Activated CD8-positive, alpha-beta memory T cell treated with anti-CD3 and anti-CD28 coated beads for 4 hours (primary cell): ENCODE measurements around the gene SDK1.
"Not testable (repeated sequence)": the region's sequence is repeated elsewhere in the genome, so short reads cannot be mapped to it uniquely, and the experiment has no call there.

Experiments
- DNase-seq, 2 donors: peaks; one replicate each; pipeline ENCODE4 v3.0.0-alpha.2; 2020; ENCODE audit warnings: low read depth in 2 of 2

The SDK1 gene

DNA sequence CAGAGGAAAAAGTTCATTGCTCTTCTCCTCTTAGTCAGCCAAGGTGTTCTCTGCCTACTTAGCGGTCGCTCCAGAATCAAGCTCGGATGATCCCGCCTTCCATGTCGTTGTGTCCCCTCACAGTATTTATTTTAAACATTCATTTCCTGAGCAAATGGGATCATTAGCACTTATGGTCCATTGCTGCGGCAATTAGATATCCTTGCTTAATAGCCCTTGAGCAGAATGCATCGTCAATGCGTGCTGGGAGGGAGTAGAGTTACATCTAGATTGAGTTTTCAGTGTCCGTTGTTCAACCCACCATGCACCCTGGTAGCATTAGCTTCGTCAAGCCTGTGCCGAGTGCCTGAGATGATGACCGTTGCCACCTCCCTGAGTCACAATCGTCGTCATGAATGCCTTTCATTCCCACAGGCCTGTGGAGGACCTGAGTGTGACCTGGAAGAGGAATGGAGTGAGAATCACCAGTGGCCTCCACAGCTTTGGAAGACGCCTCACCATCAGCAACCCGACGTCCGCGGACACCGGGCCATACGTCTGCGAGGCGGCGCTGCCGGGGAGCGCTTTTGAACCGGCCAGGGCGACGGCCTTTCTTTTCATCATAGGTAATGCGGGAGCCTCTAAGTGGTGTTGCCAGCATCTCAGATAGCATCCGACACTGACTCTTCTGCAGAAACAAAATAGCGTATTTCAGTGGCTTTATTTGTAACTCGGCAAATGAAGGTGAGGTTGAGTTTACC is 650.4 kb downstream of the SDK1 start:
- DNase-seq = no peak

- DNase-seq = no peak
These were observed 652.1 kb downstream of the SDK1 start for GRCh38 chr7:3953133-3953532.

- no peak for DNase-seq
These were observed 652.9 kb downstream of the SDK1 start for GRCh38 chr7:3953946-3954345.

DNA sequence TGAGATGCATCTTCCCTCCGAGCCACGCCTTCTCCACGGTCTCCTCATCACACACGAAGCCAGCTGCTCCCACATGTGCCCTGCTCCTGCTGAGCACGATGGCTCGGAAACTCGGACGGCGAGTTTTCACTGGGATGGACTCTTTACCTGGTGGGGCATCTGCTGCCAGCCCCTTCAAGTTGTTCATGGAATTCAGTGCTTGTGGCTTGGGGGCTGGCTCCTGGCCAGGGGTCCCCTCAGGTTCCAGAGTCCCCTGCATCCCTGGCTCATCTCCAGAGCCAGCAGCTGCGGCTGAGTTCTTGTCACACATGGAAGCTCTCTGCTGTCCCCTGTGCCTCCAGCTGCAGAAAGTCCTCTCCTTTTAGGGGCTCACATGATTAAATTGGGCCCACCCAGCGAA is 654.0 kb downstream of the SDK1 start:
- no peak for DNase-seq

- no peak for DNase-seq
These were observed 655.0 kb downstream of the SDK1 start for GRCh38 chr7:3955751-3956696.

DNA sequence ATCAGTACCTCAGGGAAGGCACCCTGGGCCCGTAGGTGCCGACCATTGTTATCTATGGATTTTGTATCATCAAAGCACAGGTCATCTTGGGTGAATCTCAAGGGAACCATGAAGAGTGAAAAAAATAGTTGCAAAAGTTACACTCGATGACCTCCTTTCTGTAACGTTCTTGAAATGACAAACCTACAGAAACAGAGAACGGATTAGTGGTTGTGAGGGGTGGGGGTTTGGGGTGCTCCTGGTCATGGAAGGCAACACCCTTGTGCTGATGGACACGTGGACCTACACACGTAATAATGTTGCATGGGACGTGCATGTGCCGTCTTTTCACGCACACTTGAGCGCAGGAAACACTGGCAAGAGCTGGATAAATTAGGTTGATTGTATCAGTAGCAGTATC is 655.9 kb downstream of the SDK1 start:
- no peak for DNase-seq

DNA sequence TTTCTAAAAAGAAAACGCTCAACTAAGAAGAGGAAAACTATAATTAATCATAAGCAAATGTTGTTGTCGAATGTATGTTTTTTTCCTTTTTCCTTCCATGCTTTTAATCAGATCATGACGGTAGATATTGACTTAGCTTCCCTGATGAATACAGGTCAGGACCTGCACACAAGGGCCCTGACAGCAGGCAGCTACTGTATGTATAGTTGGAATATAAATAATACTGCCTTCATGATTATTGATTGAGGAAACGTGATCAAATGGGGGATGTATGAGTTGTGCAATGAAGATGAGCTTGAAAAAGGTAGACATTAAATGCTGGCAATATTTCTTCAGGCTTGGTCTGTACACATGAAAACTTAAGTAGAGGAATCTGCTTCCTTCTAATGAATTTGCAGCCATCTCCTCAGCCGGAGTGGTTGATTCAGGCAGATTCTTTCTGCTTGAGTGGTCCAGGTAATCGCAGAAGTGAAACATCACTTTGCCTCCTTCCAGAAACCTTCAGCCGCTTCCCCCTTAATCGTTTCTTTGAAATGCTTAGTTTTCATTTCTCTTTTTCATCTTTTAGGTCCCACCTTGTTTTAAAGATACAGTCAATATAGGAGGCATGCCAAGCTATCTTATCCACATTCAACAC is 656.5 kb downstream of the SDK1 start:
- DNase-seq = no peak

- DNase-seq = no peak
These were observed 657.0 kb downstream of the SDK1 start for GRCh38 chr7:3958109-3958483.

DNA sequence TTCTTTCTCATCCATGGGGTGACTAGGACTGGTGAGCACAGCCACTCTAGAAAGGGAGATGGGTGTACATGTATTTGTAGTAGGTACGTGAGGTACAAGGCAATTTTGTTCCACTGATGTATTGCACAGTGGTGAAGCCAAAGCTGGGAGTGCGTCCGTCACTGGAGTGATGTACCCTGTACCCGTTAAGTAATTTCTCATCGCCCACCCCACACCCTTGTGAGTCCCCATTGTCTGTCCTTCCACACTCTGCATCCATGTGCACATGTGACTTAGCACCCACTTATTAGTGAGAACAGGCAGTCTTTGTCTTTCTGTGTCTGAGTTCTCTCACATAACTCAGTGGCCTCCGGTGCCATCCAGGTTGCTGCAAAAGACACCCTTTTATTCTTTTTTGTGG is 658.3 kb downstream of the SDK1 start:
- no peak for DNase-seq

DNA sequence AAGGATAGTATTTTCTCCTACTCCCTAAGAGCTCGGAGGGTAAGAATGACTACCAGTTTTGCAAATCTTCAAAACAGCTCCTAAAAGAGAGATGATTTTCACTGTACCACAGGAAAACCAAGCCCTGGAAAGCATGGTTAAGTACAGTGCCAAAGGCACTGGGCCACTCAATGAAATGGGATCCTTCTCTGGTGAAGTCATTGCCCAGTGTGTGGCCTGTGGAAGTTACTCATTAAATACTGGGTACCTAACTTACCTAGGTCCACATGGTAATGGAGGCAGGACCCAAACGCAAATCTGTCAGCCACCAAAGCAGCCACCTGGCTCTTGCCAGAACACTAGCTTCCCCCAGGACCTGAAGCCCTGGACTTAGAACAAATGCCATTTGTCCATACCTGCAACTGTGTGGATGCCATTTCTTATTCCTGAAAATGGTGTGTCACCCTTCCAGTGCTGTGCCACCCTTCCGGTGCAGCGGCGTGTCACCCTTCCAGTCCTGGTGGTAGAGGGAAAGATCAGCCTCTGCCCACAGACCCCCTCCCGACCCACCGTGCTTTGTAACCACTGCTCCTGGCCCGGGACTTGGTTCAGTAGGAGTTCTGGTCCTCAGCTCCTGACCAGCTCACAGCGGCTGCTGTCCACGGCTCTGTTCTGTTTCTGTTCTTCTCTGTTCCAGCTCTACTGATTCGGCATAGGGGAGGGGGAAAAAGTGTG is 659.2 kb downstream of the SDK1 start:
- no peak for DNase-seq

DNA sequence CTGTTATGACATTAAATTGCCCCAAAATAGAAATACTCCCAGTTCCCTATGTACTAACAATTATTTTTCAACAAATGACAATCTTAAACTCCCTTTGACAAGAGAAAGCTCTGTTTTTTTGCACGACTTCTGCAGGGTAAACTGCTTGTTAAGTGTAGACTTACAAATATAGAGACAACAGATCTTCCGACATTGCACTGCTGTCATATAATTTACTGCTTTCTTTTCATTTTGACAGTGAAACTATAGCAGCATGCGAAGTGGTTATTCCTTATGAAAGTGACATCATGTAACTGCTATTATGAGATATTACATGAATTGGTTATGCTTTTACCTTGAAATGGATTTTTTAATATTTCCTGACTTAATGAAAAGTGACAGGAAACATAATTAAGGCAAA is 659.9 kb downstream of the SDK1 start:
- DNase-seq = no peak

DNA sequence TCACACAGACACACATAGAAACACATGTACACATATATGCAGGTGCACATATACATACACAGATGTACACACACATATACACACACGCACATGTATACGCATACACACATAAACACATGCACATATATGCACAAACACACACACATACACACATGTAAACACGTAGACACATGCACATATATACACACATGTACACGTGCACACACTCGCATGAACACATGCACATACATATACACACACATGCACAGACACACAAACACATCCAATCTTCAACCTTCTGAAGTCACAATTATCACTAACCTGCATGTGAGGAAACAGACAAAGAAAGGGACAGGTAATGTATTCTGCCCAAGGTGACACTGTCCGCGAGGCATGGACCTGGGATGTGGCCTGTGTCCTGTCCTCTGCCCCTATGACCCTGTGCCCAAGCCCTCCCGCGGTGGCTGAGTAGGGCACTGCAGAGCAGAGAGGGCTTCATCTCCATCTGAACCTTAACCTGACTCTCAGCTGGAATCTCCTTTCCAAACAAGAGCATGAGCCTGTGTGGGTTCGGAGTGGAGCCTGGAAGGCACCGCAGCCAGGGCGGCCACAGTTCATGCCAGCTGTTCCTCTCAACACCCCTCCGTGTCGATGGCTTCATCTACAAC is 660.9 kb downstream of the SDK1 start:
- no peak for DNase-seq

GRCh38 chr7:3963768-3964167 is 662.7 kb downstream of the SDK1 start:
- not testable (repeated sequence) for DNase-seq

DNA sequence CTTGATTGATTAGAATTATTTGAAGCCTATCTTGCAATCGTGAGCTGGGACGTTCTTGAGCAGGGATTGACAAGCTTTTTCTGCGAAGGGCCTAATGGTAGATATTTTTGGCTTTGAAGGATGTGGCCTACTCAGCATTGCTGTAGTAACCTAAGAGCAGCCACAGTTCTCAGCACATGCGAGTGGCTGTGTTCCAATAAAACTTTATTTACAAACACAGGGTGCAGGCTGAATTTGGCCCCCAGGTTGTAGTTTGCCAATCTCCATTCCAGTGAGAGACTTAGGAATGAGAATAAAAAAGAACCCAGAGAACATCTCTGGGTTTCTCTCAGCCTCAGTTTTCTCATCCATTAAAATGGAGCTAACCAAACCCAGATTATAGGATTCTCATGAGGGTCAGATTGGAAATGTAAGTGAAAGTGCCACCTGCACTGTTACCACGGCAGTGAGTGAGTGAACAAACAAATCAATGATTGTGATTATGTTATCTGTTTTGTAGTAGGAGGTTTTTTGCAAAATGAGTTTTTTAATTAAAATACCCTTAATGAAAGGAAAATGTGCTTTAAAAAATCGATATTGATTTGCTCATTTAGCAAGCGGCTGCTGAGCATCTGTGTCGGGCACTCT is 664.0 kb downstream of the SDK1 start:
- no peak for DNase-seq

DNA sequence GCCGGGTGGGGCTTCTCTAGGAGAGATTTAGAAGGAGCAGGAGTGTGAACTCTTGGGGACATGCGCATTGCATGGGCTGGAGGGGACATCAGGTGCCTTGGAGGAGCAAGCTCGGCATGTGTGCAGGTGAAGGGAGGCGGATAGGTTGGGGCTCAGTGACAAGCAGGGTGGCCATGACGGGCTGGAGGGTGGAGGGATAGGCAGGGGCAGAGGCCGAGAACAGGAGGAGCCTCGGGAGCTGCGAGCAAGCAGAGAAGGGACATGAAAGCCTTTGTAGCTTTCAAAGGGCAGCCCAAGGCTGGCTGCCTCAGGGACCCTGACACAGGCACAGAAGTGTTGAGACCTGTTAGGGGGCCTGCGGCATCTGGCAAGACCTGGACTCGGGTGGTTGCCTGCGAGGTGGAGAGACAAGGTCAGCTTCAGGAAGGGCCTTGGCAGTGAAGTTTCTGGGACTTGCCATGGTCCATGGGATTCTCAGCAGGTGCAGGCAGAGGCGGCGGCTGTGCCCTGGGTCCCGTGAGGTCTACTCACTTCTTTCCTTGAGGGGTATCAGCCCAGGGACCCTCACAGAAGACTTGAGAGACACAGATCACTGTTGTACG is 664.8 kb downstream of the SDK1 start:
- DNase-seq = no peak

GRCh38 chr7:3968234-3968633 is 667.2 kb downstream of the SDK1 start:
- no peak for DNase-seq

- no peak for DNase-seq
These were observed 668.2 kb downstream of the SDK1 start for GRCh38 chr7:3969286-3969685.

DNA sequence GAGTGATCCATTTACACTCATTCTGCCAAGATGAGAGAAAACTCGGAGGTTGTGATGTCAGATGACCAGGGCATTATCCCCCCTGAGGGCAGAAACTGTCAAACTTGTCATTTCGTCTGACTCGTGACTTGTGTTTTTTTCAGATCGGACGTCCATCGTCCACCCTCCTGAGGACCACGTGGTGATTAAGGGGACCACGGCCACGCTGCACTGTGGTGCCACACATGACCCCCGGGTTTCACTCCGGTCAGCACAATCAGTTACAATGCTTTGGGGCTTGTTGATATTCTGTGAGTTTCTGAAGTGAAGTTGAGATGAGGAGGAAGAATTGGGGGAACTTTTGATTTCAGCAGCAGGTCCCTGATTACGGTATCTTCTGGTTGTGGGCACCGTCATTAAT is 670.3 kb downstream of the SDK1 start:
- no peak for DNase-seq

- DNase-seq = no peak
These were observed 672.2 kb downstream of the SDK1 start for GRCh38 chr7:3973264-3973663.

GRCh38 chr7:3974329-3974728 is 673.3 kb downstream of the SDK1 start:
- no peak for DNase-seq

DNA sequence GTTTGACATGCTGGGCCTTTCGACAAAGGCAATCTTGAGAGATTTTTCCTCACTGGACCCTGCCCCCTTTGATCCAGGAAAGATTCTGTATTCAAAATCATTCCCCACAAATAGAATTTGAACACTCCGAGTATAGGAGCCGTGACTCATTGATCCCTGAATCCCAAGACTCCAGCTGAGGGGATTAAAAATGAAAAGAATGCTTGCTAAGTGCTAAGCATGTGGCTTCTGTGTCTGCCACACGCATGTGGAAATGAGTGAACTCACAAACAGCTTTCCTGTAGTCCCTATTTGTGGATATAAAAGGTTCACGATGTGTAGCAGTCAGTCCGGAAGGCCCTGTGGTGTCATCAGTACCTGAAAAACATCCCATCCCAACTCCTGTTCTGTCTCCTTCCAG is 674.3 kb downstream of the SDK1 start:
- no peak for DNase-seq
